OCI-LY3 (cell line): Measurements from ENCODE around the gene WWOX.

Source experiments
- H2AFZ ChIP-seq: fragments of 200-600, 300-600 bp; shearing (Covaris generic); 2 replicates; pipeline ENCODE4 v1.6.0; 2014; ENCODE audit warnings: antibody characterized with exemption, low read depth, low read length
- H3K27ac ChIP-seq: fragments of 200-600, 300-600 bp; sonication (generic); 2 replicates; pipeline ENCODE4 v1.5.1; 2014; ENCODE audit warnings: mild to moderate bottlenecking, low read length, moderate library complexity, mixed read lengths
- H3K27me3 ChIP-seq: fragments of 200-600, 300-600 bp; sonication (generic); 2 replicates; pipeline ENCODE4 v1.6.1; 2014; ENCODE audit warnings: low read depth, low read length, mixed read lengths
- H3K36me3 ChIP-seq: fragments of 200-600, 300-600 bp; sonication (generic); replicated peaks from 2 replicates; pipeline ENCODE3; 2014; ENCODE audit warnings: low read depth, low read length, mixed read lengths
- H3K4me1 ChIP-seq: fragments of 300-600, 200-600 bp; sonication (generic); 2 replicates; pipeline ENCODE4 v1.6.1; 2014; ENCODE audit warnings: low read length, mixed read lengths
- H3K4me2 ChIP-seq: fragments of 200-600, 300-600 bp; sonication (generic); 2 replicates; pipeline ENCODE4 v1.6.1; 2014; ENCODE audit warnings: low read length, mixed read lengths
- H3K4me3 ChIP-seq: fragments of 300-600, 200-600 bp; sonication (generic); 2 replicates; pipeline ENCODE4 v1.5.1; 2014; ENCODE audit warnings: antibody characterized with exemption, mild to moderate bottlenecking, low read length, moderate library complexity
- H3K79me2 ChIP-seq: fragments of 300-600, 200-600 bp; shearing (Covaris generic); 2 replicates; pipeline ENCODE4 v1.6.1; 2014; ENCODE audit warnings: mild to moderate bottlenecking, low read length, mixed read lengths
- H3K9ac ChIP-seq: fragments of 300-600, 200-600 bp; shearing (Covaris generic); 2 replicates; pipeline ENCODE4 v1.6.0; 2014; ENCODE audit warnings: mild to moderate bottlenecking, low read length, moderate library complexity
- H3K9me3 ChIP-seq: fragments of 200-600, 300-600 bp; shearing (Covaris generic); 2 replicates; pipeline ENCODE4 v1.6.1; 2014; ENCODE audit warnings: low read length, mixed read lengths; ENCODE audit not compliant: insufficient read depth
- H4K20me1 ChIP-seq: fragments of 200-600, 300-600 bp; sonication (generic); 2 replicates; pipeline ENCODE4 v1.6.1; 2016; ENCODE audit warnings: low read length, mixed read lengths; ENCODE audit not compliant: insufficient read depth
- CTCF ChIP-seq: fragments of 200-600, 300-600 bp; sonication (generic); IDR thresholded peaks from 2 replicates; pipeline ENCODE4 v1.5.1; 2014; ENCODE audit warnings: antibody characterized with exemption, low read length, low read depth
- EZH2phosphoT487 ChIP-seq: fragments of 200-600 bp; shearing (Covaris generic); IDR thresholded peaks from 2 replicates; pipeline ENCODE4 v1.6.1; 2018; ENCODE audit warnings: antibody characterized with exemption, mixed run types, low read depth

WWOX gene

GRCh38 chr16:78288888-78289287, 189.4 kb downstream of the WWOX start:
- H2AFZ ChIP-seq, result no peak overlapping the region
- H3K79me2 ChIP-seq, result no peaks in the 10 kb centered on the region
- no peaks in the 10 kb centered on the region for H3K36me3 ChIP-seq
- H3K9me3 ChIP-seq, result no peaks in the 10 kb centered on the region
- no peak overlapping the region for H3K9ac ChIP-seq
- H3K4me1 ChIP-seq, result no peaks in the 10 kb centered on the region
- H3K27me3 ChIP-seq, result no peaks in the 10 kb centered on the region
- TF ChIP-seq EZH2phosphoT487 (no peak), CTCF (no peak)
- H3K27ac ChIP-seq, result no peak overlapping the region
- H4K20me1 ChIP-seq, result no peaks in the 10 kb centered on the region
- H3K4me2 ChIP-seq, result no peak overlapping the region
- H3K4me3 ChIP-seq, result no peak overlapping the region

- Histone ChIP-seq H3K27me3 (no peaks in the 10 kb centered on the region), H3K9ac (no peak overlapping the region), H4K20me1 (no peaks in the 10 kb centered on the region), H3K27ac (no peak overlapping the region), H3K79me2 (no peaks in the 10 kb centered on the region), H3K36me3 (no peaks in the 10 kb centered on the region), H3K4me1 (no peaks in the 10 kb centered on the region), H3K9me3 (no peaks in the 10 kb centered on the region), H3K4me2 (no peak overlapping the region), H3K4me3 (no peak overlapping the region), H2AFZ (no peak overlapping the region)
- no peak for TF ChIP-seq EZH2phosphoT487
- TF ChIP-seq CTCF, result no peak
Measured at GRCh38 chr16:78289373-78289772, 189.9 kb downstream of the WWOX start.

- Histone ChIP-seq H3K27ac (no peak overlapping the region), H3K4me2 (no peak overlapping the region), H3K4me1 (no peaks in the 10 kb centered on the region), H3K27me3 (no peaks in the 10 kb centered on the region), H3K36me3 (no peaks in the 10 kb centered on the region), H4K20me1 (no peaks in the 10 kb centered on the region), H3K79me2 (no peaks in the 10 kb centered on the region), H3K4me3 (no peak overlapping the region), H2AFZ (no peak overlapping the region), H3K9me3 (no peaks in the 10 kb centered on the region), H3K9ac (no peak overlapping the region)
- TF ChIP-seq EZH2phosphoT487 (no peak), CTCF (no peak)
Measured at GRCh38 chr16:78289844-78290277, 190.4 kb downstream of the WWOX start.

GRCh38 chr16:78290395-78290794, 190.9 kb downstream of the WWOX start:
- Histone ChIP-seq H3K4me1 (no peaks in the 10 kb centered on the region), H2AFZ (no peak overlapping the region), H3K27ac (no peak overlapping the region), H3K9ac (no peak overlapping the region), H3K79me2 (no peaks in the 10 kb centered on the region), H3K4me3 (no peak overlapping the region), H4K20me1 (no peaks in the 10 kb centered on the region), H3K4me2 (no peak overlapping the region), H3K27me3 (no peaks in the 10 kb centered on the region), H3K36me3 (no peaks in the 10 kb centered on the region), H3K9me3 (no peaks in the 10 kb centered on the region)
- TF ChIP-seq CTCF (no peak), EZH2phosphoT487 (no peak)
